HG03135 (cell line): ENCODE results near the gene CNNM1.
A peak's percentile ranks its signal among the peaks of the same experiment; 100 is the strongest.

Experiments used
- ATAC-seq: cut with Tn5 transposase; IDR thresholded peaks from one replicate; pipeline ENCODE4 v1.9.1; 2021; ENCODE audit warnings: mild to moderate bottlenecking, moderate library complexity; ENCODE audit not compliant: unreplicated experiment

The CNNM1 gene

GRCh38 chr10:99411546-99411945 is 82.4 kb downstream of the CNNM1 start:
- no peak for ATAC-seq

GRCh38 chr10:99412099-99412498 is 82.9 kb downstream of the CNNM1 start:
- no peak for ATAC-seq

GRCh38 chr10:99418910-99419624 is 89.9 kb downstream of the CNNM1 start:
- ATAC-seq: no peak

- no peak for ATAC-seq
Measured at GRCh38 chr10:99419688-99420087, 90.5 kb downstream of the CNNM1 start.

- no peak for ATAC-seq
Measured at GRCh38 chr10:99421233-99421739, 92.1 kb downstream of the CNNM1 start.

- ATAC-seq: no peak
Measured at GRCh38 chr10:99422529-99423096, 93.5 kb downstream of the CNNM1 start.

GRCh38 chr10:99424656-99425055 is 95.5 kb downstream of the CNNM1 start:
- ATAC-seq: no peak

- ATAC-seq: no peak
Measured at GRCh38 chr10:99425204-99425603, 96.0 kb downstream of the CNNM1 start.

GRCh38 chr10:99426689-99427088 is 97.5 kb downstream of the CNNM1 start:
- ATAC-seq: no peak

- no peak for ATAC-seq
Measured at GRCh38 chr10:99427566-99428190, 98.5 kb downstream of the CNNM1 start.

- ATAC-seq: no peak
Measured at GRCh38 chr10:99429517-99430095, 100.5 kb downstream of the CNNM1 start.

- ATAC-seq: peak; percentile 14
Measured at GRCh38 chr10:99430116-99430450, 100.9 kb downstream of the CNNM1 start.

- ATAC-seq: peak; percentile 94
Measured at GRCh38 chr10:99430451-99431189, 101.5 kb downstream of the CNNM1 start, which contains the start of gene GOT1. TSS of gene GOT1 (minus strand) at chr10:99430624. CDS start at chr10:99430565, 59 bp downstream.

GRCh38 chr10:99431190-99431760 is 102.1 kb downstream of the CNNM1 start:
- ATAC-seq: no peak

GRCh38 chr10:99432047-99432446 is 102.9 kb downstream of the CNNM1 start:
- no peak for ATAC-seq

GRCh38 chr10:99432881-99433280 is 103.7 kb downstream of the CNNM1 start:
- ATAC-seq: no peak

GRCh38 chr10:99433378-99434020 is 104.3 kb downstream of the CNNM1 start:
- no peak for ATAC-seq

GRCh38 chr10:99435986-99436638 is 107.0 kb downstream of the CNNM1 start:
- no peak for ATAC-seq

- ATAC-seq: no peak
Measured at GRCh38 chr10:99438890-99439289, 109.7 kb downstream of the CNNM1 start.

- ATAC-seq: no peak
Measured at GRCh38 chr10:99442394-99442793, 113.2 kb downstream of the CNNM1 start.
